GM21447 (cell line): ENCODE measurements around the gene NSUN5.
A peak's percentile ranks its signal among the peaks of the same experiment; 100 is the strongest.
"Not testable (repeated sequence)": the region's sequence is repeated elsewhere in the genome, so short reads cannot be mapped to it uniquely, and the experiment has no call there.

ENCODE experiments used
- ATAC-seq: cut with Tn5 transposase; IDR thresholded peaks from one replicate; pipeline ENCODE4 v1.9.1; 2021; ENCODE audit not compliant: unreplicated experiment

Gene NSUN5

GRCh38 chr7:73297706-73298105 lies 10.9 kb downstream of the NSUN5 start:
- not testable (repeated sequence) for ATAC-seq

- ATAC-seq, result not testable (repeated sequence)
Measured at GRCh38 chr7:73297235-73297634, 11.4 kb downstream of the NSUN5 start.

GRCh38 chr7:73277210-73277609 lies 31.4 kb downstream of the NSUN5 start:
- not testable (repeated sequence) for ATAC-seq

GRCh38 chr7:73267813-73268212 lies 40.8 kb downstream of the NSUN5 start:
- ATAC-seq, result not testable (repeated sequence)

GRCh38 chr7:73266719-73267368 lies 41.8 kb downstream of the NSUN5 start:
- ATAC-seq, result peak; percentile 70

GRCh38 chr7:73262416-73262815 lies 46.2 kb downstream of the NSUN5 start:
- peak; percentile 47 for ATAC-seq
